GM13977 (cell line): ENCODE data around the gene TBC1D12.
A peak's percentile ranks its signal among the peaks of the same experiment; 100 is the strongest.
"Not testable (repeated sequence)": the region's sequence is repeated elsewhere in the genome, so short reads cannot be mapped to it uniquely, and the experiment has no call there.

Experiments
- DNase-seq: peaks from one replicate; pipeline ENCODE4 v3.0.0; 2012; ENCODE audit warnings: low spot score
- in situ Hi-C: fragments of 300-500 bp; cut with MboI; formaldehyde crosslinking; loops from one replicate; pipeline ENCODE4 v1.12.0; 2022; ENCODE audit warnings: low sequenced_read_pairs, low pct_unique_long_range_greater_than_20kb, mixed read lengths, inconsistent platforms; ENCODE audit not compliant: unreplicated experiment
- TF ChIP-seq, protein P1 (sequence below): IDR thresholded peaks from 2 replicates; pipeline ENCODE4 v1.5.1; 2012; ENCODE audit warnings: mild to moderate bottlenecking, control low read depth; ENCODE audit not compliant: insufficient read depth; ENCODE audit errors: extremely low read depth, missing control alignments

Gene TBC1D12

GRCh38 chr10:94383530-94383929 lies 18.8 kb upstream of the TBC1D12 start:
- in situ Hi-C loops: no loop called here
- DNase-seq: no peak
- TF ChIP-seq, protein P1, sequence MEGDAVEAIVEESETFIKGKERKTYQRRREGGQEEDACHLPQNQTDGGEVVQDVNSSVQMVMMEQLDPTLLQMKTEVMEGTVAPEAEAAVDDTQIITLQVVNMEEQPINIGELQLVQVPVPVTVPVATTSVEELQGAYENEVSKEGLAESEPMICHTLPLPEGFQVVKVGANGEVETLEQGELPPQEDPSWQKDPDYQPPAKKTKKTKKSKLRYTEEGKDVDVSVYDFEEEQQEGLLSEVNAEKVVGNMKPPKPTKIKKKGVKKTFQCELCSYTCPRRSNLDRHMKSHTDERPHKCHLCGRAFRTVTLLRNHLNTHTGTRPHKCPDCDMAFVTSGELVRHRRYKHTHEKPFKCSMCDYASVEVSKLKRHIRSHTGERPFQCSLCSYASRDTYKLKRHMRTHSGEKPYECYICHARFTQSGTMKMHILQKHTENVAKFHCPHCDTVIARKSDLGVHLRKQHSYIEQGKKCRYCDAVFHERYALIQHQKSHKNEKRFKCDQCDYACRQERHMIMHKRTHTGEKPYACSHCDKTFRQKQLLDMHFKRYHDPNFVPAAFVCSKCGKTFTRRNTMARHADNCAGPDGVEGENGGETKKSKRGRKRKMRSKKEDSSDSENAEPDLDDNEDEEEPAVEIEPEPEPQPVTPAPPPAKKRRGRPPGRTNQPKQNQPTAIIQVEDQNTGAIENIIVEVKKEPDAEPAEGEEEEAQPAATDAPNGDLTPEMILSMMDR: no peak

DNA sequence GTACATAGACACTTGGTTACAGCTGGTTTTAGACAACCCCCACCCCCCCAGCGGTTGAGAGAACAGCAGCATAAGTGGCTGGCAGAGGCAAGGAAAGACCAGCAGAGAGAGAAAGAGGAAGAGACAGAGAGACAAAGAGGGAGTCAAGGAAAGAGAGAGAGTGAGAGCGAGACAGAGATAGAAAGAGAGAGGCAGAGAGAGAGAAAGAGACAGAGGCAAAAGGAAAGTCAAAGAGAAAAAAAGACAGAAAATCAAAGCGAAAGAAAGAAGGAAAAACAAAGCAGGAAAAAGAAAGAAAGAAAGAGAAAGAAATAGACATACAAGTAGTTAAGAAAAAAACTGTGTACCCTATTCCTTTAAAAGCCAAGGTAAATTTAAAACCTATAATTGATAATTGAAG lies 16.6 kb upstream of the TBC1D12 start:
- DNase-seq, in situ Hi-C loops: not testable (repeated sequence)

GRCh38 chr10:94392117-94392516 lies 10.2 kb upstream of the TBC1D12 start:
- DNase-seq, in situ Hi-C loops: not testable (repeated sequence)

DNA sequence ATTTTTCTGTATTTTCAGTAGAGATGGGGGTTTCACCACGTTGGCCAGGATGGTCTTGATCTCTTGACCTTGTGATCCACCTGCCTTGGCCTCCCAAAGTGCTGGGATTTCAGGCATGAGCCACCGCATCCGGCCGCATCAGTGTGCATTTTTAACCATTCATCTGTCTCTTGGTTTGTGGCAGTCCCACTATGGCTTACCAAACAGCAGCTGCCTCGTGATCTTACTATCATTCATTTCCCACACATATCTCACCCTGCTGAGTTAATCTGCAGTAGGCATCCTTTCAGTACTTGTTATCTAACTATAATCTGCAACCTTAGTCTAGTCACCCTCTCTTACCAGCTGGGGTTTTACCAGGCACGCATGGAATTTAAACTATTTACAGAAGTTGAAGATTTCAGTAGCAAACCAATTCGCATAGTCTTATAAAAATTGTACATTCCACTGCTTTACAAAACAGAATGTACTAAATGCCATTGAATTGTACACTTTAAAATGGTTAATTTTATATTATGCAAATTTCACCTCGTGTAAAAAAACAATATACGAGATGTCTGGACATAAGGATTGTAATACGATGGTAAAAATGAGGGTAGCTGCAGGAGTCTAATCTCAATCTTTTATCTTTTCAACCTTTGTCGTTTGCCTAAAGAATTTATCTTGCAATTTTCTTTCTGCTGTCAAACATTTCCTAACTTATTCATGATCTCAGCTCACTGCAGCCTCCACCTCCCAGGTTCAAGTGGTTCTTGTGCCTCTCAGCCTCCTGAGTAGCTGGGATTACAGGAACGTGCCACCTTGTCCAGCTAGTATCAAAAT lies 4.6 kb upstream of the TBC1D12 start:
- in situ Hi-C loops: no loop called here
- no peak for DNase-seq
- TF ChIP-seq, protein P1: no peak

DNA sequence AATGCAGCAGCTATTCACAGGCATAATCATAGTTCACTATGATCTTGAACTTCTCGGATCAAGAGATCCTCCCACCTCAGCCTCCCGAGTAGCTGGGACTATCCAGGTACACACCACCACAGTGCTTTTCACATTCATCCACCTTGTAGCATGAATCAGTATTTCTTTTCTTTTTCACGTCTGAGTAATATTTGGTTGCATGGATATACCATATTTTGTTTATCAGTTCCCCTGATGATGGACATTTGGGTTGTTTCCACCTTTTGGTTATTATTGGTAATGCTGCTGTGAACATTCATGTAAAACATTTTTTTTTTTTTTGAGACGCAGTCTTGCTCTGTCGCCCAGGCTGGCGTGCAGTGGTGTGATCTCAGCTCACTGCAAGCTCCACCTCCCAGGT lies 3.6 kb upstream of the TBC1D12 start:
- in situ Hi-C loops: no loop called here
- DNase-seq: no peak
- TF ChIP-seq, protein P1: no peak

GRCh38 chr10:94402843-94403379 lies 570 bp downstream of the TBC1D12 start:
- peak; percentile 72 for DNase-seq
- in situ Hi-C loops: no loop called here
- TF ChIP-seq, protein P1: no peak

DNA sequence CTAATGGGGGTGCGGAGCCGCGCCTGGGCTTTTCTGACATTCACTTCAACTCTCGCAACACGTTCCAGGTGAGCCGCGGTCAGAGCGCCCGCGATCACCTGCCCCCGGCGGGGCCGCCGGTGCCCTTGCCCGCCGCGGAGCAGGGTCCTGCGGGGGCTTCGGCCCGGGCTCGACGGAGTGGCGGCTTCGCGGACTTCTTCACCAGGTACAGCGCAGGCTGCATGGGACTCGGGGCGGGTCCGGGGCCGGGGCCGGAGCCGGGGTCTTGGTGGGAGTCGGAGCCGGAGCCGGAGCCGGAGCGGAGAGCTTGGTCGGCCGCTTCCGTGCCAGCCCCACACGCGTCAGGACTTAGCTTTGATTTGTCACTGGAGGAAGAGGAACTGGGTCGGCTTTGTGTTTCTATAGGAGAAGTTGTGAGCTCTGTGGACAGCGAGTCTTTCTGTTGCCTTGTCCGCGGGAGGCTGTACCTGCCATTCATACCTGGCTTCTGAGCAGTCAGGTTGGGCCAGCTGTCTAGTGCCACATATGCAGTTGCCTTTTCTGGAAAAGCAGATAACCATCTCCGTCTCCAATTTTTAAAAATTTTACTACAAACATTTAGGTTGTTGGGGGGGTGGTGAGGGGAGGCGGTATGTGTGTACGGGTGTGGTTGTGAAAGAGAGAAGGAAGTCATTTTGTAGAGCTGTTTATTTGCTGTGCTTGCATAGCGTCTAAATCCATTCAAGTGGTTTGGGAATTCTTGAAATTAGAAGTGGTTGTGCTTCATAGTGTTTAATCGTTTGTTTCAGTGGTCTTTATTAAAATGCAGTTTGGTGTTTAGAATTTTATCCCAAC lies 1.3 kb downstream of the TBC1D12 start:
- TF ChIP-seq, protein P1: no peak
- DNase-seq: peak; percentile 82
- in situ Hi-C loops: no loop called here
